PFSK-1 (cell line): ENCODE data around the gene CDX1.

ENCODE experiments used
- FOXP2 ChIP-seq: optimal IDR thresholded peaks from 2 replicates; pipeline ENCODE3; 2011; ENCODE audit warnings: borderline replicate concordance, control low read depth, inconsistent platforms; ENCODE audit not compliant: insufficient read depth; ENCODE audit errors: extremely low read length, extremely low read depth
- POLR2AphosphoS5 ChIP-seq: IDR thresholded peaks from 2 replicates; pipeline ENCODE4 v1.6.1; 2012; ENCODE audit warnings: low read depth, mild to moderate bottlenecking, control low read depth, low read length, moderate library complexity
- SIN3A ChIP-seq: IDR thresholded peaks from 2 replicates; pipeline ENCODE4 v1.6.1; 2012; ENCODE audit warnings: mild to moderate bottlenecking, low read length, moderate library complexity, borderline replicate concordance; ENCODE audit not compliant: insufficient read depth
- TAF1 ChIP-seq: IDR thresholded peaks from 2 replicates; pipeline ENCODE4 v1.6.1; 2012; ENCODE audit warnings: low read length, control low read depth, borderline replicate concordance; ENCODE audit not compliant: insufficient read depth
- TF ChIP-seq, protein P1 (sequence below), 2 experiments: IDR thresholded peaks; 2 replicates each; pipeline versions ENCODE4 v1.6.1 to v1.8.0; 2011 to 2012; ENCODE audit warnings: low read depth in 2 of 2, low read length in 2 of 2, control low read depth in 1 of 2, inconsistent platforms in 1 of 2, mild to moderate bottlenecking in 1 of 2, moderate library complexity in 1 of 2; ENCODE audit not compliant: insufficient read depth in 1 of 2

CDX1 gene

GRCh38 chr5:150135557-150136304 is 30.8 kb upstream of the CDX1 start:
- TF ChIP-seq SIN3A (no peak), TAF1 (no peak), POLR2AphosphoS5 (no peak), FOXP2 (no peak)
- TF ChIP-seq, protein P1, sequence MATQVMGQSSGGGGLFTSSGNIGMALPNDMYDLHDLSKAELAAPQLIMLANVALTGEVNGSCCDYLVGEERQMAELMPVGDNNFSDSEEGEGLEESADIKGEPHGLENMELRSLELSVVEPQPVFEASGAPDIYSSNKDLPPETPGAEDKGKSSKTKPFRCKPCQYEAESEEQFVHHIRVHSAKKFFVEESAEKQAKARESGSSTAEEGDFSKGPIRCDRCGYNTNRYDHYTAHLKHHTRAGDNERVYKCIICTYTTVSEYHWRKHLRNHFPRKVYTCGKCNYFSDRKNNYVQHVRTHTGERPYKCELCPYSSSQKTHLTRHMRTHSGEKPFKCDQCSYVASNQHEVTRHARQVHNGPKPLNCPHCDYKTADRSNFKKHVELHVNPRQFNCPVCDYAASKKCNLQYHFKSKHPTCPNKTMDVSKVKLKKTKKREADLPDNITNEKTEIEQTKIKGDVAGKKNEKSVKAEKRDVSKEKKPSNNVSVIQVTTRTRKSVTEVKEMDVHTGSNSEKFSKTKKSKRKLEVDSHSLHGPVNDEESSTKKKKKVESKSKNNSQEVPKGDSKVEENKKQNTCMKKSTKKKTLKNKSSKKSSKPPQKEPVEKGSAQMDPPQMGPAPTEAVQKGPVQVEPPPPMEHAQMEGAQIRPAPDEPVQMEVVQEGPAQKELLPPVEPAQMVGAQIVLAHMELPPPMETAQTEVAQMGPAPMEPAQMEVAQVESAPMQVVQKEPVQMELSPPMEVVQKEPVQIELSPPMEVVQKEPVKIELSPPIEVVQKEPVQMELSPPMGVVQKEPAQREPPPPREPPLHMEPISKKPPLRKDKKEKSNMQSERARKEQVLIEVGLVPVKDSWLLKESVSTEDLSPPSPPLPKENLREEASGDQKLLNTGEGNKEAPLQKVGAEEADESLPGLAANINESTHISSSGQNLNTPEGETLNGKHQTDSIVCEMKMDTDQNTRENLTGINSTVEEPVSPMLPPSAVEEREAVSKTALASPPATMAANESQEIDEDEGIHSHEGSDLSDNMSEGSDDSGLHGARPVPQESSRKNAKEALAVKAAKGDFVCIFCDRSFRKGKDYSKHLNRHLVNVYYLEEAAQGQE (IDR thresholded peaks at IDR 0.05; ENCODE audit: insufficient read depth in 1 of 2, low read depth in 2 of 2, low read length in 2 of 2) = no peak

- TF ChIP-seq SIN3A (no peak), FOXP2 (no peak), POLR2AphosphoS5 (no peak), TAF1 (no peak)
- TF ChIP-seq, protein P1 (IDR thresholded peaks at IDR 0.05; ENCODE audit: insufficient read depth in 1 of 2, low read depth in 2 of 2, low read length in 2 of 2) = no peak
Measured at GRCh38 chr5:150136305-150137167, 30.0 kb upstream of the CDX1 start.

- TF ChIP-seq FOXP2 (no peak), SIN3A (no peak), POLR2AphosphoS5 (no peak), TAF1 (no peak)
- TF ChIP-seq, protein P1 (IDR thresholded peaks at IDR 0.05; ENCODE audit: insufficient read depth in 1 of 2, low read depth in 2 of 2, low read length in 2 of 2) = no peak
Measured at GRCh38 chr5:150137168-150137957, 29.2 kb upstream of the CDX1 start.

GRCh38 chr5:150137997-150138396 is 28.6 kb upstream of the CDX1 start:
- no peak for TF ChIP-seq FOXP2
- no peak for TF ChIP-seq POLR2AphosphoS5
- no peak for TF ChIP-seq TAF1
- TF ChIP-seq SIN3A = no peak
- TF ChIP-seq, protein P1 (IDR thresholded peaks at IDR 0.05; ENCODE audit: insufficient read depth in 1 of 2, low read depth in 2 of 2, low read length in 2 of 2) = no peak
